Erythroblast (primary cell): ENCODE measurements around the gene ARHGAP29.

ENCODE experiments used
- DNase-seq, 2 experiments: peaks; one replicate each; lab custom pipeline; 2025; lab: John Stamatoyannopoulos, UW
- GATA1 ChIP-seq: IDR thresholded peaks from 2 replicates; pipeline ENCODE4 v1.6.1; 2011; ENCODE audit warnings: low read depth, mild to moderate bottlenecking, control low read depth, low read length, moderate library complexity
- POLR2A ChIP-seq: IDR thresholded peaks from 2 replicates; pipeline ENCODE4 v1.6.1; 2011; ENCODE audit warnings: mild to moderate bottlenecking, low read length

ARHGAP29 gene

DNA sequence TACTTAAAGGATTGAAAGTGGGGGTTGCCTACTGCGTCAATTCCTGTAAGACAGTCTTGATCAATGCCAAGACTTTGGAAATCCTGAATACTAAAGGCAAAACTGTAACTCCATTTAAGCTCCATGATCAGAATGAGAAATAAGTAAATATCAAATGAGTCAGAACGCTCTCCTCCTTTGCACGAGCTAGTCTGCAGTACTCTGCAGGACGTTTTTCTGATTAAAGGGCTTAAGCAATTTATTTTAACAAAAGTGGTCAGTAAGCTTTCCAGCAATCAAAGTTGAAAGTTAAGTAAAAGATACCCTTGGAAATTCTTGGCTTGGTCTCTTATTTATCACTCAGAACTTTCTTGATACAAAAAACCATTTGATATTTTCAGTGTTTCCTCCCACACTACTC, 35.7 kb upstream of the ARHGAP29 start:
- no peak for DNase-seq
- TF ChIP-seq POLR2A (no peak), GATA1 (no peak)

DNA sequence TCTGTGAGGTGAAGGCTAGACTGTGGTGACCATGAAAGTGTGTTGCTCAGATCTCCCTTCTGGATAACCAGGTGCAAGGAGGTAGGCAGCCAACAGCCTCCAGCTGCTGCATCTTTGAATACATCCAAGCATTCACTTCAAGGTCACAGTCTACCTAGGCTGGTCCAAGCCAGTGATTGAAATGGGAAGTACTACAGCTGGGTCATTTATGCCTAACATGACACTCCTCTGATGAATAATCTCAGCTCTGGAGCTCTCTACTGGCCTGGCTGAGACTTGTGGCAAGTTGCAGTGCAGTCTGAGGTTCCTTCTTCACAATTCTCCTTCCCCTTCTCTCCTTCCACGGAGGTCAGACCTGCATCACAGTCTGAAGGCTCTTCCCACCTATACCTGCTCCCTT, 35.0 kb upstream of the ARHGAP29 start:
- TF ChIP-seq POLR2A (no peak), GATA1 (no peak)
- no peak for DNase-seq

DNA sequence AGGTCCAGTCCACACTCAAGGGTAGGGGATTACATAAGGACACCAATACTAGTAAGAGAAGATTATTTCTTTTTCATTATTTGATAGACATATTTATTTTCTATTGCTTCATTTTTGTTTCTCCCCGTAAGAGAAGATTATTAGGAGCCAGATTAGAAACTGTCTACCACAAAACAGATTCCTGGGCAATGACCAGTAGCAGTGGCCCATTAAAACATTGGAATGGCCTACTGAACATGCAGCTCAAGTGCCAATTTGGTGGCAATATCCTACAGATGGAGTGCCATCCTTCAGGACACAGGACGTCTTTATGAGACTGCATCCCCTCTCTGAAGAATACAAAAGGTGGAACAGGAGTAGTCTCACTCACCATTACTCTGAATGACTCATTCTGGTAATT, 34.0 kb upstream of the ARHGAP29 start:
- TF ChIP-seq GATA1 (no peak), POLR2A (no peak)
- no peak for DNase-seq

DNA sequence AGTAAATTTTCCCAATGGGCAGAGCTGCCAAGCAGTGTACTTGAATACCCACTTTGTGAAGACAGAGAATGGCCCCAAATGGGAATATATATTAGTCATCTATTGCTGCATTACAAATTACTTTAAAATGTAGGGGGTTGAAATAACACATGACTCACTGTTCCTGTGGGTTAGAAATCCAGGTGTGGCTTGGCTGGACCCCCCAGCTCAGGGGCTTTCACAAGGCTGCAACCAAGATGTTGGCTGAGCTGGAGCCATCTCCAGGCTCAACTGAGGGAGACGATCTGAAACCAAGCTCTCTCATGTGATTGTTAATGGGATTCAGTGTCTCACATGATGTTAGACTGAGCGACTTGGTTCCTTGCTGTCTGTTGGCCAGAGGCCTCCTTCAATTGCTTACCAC, 33.4 kb upstream of the ARHGAP29 start:
- no peak for DNase-seq

DNA sequence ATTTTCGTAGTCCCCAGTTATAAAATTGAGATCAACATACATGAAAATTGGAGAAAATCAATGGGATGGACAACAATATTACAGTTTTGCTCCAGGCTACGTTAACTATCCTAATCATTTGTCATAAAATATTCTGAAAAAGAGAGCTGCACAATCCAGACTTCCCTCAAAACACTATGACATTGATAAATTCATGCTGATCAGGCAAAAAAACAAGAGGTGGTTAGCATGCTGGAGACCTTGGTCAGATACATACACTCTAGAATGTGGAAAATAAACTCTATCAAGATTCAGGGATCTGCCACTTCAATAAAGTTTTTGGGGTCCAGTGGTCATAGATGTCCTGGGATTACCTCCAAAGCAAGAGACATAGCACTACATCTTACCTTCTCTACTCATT, 32.5 kb upstream of the ARHGAP29 start:
- no peak for DNase-seq
- TF ChIP-seq POLR2A (no peak), GATA1 (no peak)

More for the DNA sequence above, 33.4 kb upstream of the ARHGAP29 start:
- TF ChIP-seq GATA1 (no peak), POLR2A (no peak)

DNA sequence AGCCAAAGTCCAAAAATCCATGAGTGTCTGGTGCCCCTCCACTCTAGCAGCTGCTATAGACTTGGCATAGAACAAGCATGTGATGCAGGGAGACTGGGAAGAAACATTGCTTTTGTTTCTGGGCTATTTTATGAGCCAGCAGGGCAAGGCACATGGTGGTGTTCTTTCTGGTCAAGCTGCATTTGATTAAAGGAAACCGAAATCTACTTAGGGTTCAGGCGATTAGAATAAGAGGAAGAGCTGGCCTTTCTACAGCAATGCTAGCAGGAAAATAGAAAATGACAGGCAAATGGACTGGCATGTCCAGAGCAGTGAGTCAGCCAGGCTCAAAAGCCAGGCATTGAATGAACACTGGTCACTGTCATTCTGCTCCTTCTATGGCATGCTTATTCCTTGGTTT, 28.5 kb upstream of the ARHGAP29 start:
- DNase-seq: no peak
- TF ChIP-seq POLR2A (no peak), GATA1 (no peak)

DNA sequence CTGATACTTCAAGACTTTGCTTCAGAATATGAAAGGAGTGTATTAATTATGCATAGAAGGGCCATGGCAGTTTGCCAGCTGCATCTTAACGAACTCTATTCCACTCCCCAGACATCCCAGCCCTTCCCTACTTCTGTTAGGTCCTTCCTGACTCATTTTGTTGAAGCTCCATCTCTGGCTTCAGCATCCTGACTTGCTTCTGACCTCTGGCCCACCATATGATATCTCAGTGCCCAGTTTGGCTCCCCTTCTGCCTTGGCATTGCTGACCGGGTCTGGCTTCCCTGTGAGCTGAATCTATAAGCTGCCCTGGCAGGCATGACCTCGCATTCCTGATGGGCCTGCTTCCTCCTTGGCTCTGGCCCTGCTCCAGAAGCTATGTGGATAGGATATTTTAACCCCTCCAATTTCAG, 27.6 kb upstream of the ARHGAP29 start:
- no peak for DNase-seq
- no peak for TF ChIP-seq POLR2A
- TF ChIP-seq GATA1: no peak

DNA sequence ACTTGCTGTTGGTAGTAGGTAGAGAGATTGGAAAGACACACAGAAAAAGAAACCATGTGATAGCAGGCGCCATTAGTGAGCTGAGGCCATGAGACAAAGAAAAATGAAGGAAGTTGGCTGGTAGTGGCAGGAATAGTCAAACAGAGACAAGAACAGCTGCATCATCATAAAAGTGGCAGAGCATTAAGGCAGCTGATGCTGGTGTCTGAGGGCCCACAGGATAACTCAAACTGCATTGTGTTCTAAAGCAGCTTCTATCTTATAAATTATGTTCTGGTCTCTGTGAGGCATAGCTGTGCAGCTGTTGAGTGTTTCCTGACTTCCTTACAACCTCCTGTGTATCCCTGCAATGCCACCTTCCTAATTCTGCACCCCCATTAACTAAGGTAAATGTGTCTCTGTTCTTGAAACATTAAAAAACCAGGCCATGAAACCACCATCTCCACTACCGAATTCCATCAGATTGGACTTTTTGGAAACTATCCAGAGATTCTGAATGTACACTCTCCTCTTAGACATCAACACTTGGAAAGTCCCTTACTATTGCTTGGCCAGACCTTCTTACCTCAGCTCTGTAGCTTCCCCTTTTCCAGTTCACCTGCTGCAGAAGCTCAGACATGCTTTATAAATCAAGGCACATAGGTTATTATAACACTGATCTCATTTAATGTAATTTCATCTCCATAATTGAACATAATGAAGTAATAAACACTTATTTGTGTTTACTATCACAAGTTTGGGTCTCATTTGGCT, 23.4 kb upstream of the ARHGAP29 start:
- DNase-seq: no peak
- TF ChIP-seq GATA1: no peak
- TF ChIP-seq POLR2A: no peak

DNA sequence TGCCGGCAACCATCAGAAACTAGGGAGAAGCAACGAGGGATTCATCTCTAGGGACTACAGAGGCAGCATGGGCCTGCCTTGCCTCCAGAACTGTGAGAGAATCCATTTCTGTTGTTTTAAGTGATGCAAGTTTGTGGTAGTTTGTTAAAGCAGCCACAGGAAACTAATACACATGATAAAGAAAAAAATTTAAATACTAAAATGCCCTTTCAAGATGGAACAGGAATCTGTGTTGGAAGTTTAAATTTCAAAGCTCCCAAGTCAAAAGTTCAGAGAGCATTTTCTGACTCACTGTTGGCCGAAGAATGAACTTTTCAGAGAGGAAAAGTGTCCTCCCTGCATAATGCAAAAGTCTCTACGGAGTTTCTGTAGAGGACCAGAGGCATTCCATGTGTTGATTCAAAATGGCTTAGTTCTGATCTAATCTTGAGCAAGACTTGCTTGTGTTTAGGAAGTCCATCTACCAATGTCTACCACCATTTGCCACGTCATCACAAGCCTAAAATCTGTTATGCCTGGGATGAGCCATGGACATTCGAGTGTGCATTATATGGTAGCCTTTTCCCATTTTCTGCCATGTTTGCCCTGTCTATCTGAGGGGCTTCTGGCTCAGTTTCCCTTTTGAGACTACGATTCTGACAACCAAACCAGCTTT, 22.4 kb upstream of the ARHGAP29 start:
- no peak for DNase-seq
- no peak for TF ChIP-seq POLR2A
- TF ChIP-seq GATA1: no peak

DNA sequence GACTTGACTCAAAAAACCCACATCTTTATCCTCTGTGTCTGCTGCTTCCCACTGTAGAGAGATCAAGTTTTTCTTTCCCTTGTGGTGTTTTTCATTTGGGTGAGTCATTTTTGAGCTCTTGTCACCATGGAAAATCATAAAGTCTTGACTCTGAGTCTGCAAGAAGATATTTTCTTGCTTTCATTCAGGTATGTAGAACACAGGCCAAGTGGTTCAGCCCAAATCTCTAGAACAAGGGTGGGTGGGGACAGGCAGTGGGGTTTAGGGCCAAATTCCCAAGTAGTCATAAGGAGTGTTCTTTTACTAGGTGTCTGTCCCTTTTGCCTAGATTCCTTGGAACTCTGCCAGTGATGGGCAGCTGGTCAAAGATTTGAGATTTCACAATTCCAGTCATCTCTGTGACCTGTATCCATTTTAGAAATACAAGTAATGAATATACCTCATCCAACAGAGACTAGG, 21.5 kb upstream of the ARHGAP29 start:
- no peak for TF ChIP-seq GATA1
- TF ChIP-seq POLR2A: no peak
- DNase-seq: no peak

DNA sequence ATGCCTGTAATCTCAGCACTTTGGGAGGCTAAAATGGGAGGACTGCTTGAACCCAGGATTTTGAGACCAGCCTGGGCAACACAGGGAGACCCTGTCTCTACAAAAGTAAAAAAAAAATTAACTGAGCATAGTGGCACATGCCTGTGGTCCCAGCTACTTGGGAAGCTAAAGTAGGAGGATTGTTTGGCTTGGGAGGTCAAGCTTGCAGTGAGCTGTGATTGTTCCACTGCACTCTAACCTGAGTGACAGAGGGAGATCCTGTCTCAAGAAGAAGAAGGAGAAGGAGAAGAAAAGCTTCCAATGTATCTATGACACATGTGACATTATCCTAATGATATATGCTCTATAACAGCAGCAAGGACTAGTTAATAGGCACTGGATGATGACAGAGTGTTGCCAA, 20.1 kb upstream of the ARHGAP29 start:
- no peak for TF ChIP-seq GATA1
- no peak for TF ChIP-seq POLR2A
- no peak for DNase-seq

DNA sequence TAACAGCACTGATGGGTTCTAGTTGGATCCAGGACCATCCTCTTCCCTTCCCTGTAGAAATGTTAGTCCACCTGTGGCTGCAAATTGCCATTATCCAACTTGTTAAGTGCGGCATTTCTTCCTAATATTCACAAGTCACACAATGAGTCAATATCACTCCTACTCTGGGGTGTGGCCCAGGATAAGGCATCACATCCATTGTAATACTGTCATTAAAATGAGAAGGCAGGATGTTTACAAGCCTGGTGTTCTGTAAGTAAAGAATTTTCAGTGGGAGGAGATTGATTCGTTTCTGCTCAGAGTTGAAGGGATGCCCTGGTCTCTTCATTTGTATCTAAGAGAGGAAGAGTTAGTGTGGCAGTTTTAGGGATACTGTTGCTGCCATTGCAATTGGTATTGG, 18.1 kb upstream of the ARHGAP29 start:
- TF ChIP-seq POLR2A (no peak), GATA1 (no peak)
- no peak for DNase-seq

DNA sequence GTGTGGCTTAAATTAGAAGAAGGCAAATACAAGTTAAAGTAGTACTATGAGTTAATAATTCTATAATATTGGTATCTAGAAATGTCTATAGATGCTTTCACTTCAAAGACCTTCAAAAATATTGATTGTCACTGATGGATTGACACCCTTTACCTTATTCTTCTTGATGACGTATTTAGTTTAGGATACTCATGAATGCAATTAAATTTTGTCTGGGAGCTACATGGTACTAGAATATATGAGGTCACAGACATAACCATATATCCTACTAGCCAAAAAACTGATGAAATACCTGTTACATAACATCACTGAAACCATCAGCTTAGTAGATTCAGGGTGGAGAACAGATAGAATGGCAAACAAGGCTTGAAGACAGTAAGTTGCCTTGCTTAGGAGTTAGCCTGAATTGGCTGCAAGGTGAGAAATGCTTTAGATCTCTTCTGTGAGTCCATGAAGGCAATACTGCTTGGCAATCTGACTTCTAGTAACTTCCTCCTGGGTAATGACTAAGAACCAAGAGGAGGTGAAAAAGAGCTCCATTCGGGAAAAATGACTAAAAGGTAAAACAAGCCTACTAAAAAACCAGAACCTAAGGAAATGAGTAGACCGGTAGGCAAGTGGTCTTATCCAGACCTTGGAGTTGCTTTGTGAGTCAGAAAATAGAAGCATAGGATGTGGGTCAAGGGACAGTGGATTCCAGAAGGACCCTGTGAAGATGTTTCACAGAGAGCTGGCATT, 16.9 kb upstream of the ARHGAP29 start:
- TF ChIP-seq POLR2A (no peak), GATA1 (no peak)
- no peak for DNase-seq
